ENCODE measurements around the gene GRM1.
A peak's percentile ranks its signal among the peaks of the same experiment; 100 is the strongest.

Gene GRM1

DNA sequence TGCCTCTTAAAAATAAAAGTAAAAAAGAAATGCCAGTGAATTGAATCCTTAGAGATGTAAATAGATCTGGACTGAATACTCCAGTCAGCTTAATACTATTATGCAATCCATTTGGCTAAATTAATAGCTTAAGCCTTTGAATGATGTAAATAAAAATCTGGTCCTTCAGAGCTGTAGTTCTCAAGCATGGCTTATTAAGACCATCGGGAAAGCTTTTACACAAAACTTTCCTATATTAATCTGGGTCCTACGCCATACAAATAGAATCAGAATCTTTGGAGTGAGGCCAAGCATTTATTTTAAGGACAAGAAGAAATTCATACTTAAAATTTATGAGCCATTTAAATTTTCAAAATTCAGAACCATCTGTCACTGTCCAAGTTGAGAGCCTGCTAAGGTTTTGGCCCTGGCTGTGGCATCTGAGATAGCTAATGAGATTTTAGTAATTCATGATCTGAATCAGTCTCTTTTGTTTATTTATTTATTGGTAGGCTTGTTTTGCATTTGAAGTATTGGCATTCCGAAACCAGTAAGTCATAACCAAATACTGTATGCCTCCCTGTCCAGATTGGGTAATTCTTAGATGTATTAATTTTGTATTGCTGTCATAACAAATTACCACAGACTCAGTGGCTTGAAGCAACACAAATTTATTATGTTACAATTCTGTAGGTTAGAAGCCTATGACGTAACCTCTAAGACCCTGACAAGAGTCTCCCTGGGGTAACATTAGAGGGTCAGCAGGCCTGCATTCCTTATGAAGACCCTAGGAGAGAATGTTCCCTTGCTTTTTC lies 286.7 kb downstream of the GRM1 start:
- DNase-seq (ENCODE audit: low read depth, low spot score), result no peak

DNA sequence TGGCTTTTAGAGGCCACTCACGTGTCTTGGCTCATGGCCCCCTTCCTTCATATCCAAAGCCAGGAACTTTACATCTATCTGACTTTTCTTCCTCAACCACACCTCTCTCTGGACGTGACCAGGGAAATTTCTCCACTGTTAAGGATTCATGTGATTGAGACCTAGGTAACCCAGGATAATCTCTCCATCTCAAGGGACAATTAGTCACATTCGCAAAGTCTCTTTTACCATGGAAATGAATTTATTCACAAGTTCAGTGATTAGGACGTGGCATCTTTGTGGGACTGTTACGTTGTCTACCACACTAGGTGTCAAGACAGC lies 287.3 kb downstream of the GRM1 start:
- no peak for DNase-seq (ENCODE audit: low read depth, low spot score)

DNA sequence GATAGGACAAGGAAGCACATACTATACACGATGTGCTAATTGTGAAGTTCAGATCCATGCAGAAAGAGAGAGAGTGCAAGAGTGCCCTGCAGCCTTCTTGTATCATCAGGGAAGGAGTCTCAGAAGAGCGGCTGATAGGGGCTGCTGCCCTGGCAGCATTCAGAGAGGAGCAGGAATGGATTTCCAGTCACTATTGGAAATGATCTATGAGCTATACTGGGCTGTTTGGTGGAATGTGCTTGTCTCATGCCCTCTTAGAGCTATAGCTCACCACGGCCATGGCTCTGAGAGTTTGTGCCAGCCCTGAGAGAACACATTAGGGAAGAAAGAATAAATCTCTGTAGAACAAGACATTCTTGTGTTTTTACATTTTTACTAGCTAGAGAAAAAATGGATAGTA lies 302.2 kb downstream of the GRM1 start:
- DNase-seq (ENCODE audit: low read depth, low spot score), result no peak

DNA sequence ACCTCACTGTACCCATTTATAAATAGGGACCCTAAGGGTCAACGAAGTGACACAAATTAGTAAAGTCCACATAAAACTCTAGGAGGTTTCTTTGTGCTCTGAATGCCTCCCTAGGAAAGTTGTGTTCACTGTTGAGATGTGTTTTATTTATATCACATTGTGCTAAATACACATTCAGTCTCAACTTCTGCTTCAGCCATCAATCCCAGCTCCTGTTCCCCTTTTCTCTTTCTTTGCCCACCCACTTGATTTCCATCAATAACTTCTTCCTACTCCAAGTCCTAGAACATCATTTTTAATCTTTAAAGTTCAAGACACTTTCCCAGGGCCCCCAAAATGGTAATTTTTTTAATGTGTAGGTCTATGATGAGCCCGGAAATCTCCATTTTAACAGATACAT lies 306.5 kb downstream of the GRM1 start:
- no peak for DNase-seq (ENCODE audit: low read depth, low spot score)

GRCh38 chr6:146336191-146336590 lies 307.3 kb downstream of the GRM1 start:
- no peak for DNase-seq (ENCODE audit: low read depth, low spot score)

DNA sequence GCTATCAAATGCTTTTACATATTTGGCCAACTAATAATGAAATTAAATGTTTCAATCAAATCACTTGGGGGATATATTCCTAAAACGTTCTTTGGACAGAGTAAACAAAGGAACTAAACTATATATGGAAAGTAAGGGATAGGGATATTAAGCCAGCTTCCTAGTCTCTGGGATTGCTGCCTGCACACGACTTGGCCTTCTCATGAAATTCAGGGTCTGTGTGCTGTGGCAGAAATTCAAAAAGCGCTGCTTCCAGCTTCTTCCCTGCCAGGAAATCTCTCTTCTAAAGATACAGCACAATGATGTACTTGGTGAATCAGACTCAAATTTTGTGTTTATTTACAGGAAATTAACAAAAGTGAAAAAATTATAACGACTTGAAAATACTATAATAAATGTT lies 308.5 kb downstream of the GRM1 start:
- DNase-seq (ENCODE audit: low read depth, low spot score), result peak; percentile 49

DNA sequence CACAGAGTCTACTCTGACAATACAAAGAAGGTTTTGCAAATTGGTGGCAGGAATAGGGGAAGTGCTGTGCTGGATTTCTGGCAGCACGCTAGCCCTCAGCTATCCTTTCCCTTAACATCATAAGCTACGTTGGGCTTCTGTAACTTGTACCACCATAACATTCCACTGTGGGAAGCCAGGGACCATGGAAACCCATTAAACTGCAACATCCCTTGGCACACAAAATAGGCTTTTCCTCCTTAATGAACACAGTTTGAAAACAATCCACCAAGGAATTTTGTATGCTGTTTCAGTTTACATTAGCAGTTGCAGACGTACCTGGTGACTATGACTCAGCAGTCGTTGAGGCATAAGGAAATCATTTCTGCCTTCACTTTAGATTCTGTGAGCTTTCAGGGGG lies 310.9 kb downstream of the GRM1 start:
- DNase-seq (ENCODE audit: low read depth, low spot score), result peak; percentile 87

DNA sequence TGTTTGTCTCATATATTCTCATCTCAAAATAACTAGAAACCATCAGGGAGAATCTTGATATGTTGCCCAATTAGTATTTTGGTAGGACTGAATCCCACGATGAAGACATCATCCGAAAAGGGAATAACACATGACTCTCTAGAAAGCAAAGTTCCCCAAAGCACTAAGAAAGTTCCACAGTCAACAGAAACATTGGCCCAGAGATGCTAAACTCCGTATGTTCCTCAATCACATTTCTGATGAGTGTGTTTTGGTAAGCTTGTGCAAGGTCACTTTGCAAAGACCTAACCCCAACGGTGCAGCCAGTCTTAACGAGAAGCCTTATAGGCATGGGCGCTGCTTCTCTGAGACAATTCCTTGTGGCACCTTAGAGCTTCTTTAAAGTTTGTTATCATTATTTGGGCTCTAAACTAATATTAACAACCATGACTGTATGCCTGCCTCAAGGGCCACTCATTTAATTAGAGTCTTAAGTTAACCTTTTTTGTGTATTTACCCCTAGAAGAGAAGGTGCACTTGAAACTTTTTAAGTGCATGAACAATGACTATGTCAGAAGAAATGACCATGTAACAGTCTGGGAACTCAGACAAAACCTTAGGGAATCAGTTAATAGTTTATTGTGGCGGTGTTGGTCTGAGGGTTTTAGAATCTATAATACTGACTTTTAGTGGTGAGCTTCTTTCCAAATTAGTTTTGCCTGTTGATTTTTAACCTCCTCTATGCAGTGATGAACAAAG lies 312.8 kb downstream of the GRM1 start:
- peak; percentile 32 for DNase-seq (ENCODE audit: low read depth, low spot score)

DNA sequence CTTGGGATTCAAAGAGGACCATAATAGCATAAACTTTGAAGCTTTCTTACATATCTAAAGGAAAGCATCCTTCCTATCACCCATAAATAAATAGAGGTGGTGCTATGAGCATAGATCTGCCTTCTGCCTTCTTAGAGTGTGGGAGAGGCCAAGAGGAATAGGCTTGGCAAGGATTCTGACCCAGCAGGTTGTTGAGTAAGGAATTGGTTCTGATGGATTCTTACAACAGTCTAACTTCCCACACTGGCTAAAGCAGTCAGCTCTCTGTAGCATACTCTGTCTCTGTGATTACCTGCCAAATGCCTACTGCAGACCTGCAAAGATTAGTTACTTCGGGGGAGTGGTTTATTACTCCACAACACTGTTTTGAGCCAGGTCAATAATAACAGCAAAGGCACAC lies 316.7 kb downstream of the GRM1 start:
- no peak for DNase-seq (ENCODE audit: low read depth, low spot score)

DNA sequence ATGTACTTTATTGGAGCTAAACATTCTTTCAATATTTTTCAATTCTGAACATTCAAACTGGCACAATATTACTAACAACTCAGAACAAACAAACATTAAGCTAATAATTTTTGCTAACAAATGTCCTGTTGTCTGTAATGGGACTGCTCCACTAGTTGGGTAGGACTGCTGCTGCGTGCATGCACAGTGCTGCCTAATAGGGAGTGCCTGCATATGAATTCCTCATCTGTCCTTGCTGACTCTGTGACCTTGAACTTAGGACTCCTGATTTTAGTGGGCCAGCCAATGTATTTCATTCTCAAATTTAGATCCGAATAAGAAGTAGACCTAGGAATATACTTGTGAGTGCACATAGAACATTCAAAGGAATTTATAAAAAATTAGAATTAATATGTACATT lies 318.2 kb downstream of the GRM1 start:
- DNase-seq (ENCODE audit: low read depth, low spot score), result no peak

- DNase-seq (ENCODE audit: low read depth, low spot score), result no peak
These were observed 318.8 kb downstream of the GRM1 start for GRCh38 chr6:146347690-146348089.

DNA sequence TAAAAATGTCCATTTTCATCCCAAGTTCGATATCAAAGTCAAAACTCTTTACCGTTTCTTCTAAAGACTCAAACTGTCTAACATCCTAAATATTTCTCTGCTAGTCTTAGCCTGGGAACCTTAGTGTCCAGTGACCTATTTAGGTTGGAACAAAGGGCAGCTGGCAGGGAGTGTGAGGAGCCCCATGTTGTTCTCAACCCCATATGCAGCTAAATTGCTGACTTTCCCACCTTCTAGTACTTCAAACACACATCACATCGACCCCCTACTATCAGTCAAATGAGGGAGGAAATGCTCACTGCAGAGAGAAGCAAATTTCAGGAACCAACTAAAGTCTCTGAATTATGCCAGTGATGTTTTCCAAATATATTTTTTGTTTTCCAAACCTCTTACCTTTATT lies 322.2 kb downstream of the GRM1 start:
- DNase-seq (ENCODE audit: low read depth, low spot score), result no peak

DNA sequence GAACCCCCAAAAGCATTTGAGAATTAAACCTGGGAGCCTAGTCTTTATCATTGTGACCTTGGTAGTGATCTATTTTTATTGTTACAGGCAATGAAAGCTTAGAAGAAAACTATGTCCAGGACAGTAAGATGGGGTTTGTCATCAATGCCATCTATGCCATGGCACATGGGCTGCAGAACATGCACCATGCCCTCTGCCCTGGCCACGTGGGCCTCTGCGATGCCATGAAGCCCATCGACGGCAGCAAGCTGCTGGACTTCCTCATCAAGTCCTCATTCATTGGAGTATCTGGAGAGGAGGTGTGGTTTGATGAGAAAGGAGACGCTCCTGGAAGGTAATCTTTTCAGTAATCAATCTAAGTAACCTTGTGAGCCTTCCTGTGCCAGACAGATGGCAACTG lies 323.3 kb downstream of the GRM1 start:
- no peak for DNase-seq (ENCODE audit: low read depth, low spot score)

DNA sequence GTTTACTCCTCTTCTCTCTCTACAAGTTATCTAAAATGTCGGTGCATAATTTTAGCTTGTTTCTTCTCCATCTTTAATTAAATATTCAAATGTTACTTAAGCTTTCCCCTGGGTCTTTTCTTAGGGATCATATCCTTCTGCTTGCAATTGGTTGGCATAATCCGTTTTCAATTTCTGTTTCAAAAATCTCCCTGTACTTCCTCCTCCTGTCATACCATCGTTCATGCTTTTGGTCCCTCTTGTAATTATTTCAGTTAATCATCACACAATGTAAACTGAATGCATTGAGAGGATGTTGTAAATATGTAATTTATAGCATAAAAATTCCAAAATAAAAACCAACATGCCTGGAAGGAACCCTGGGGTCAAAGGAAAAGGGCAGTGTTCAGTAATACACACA lies 325.6 kb downstream of the GRM1 start:
- DNase-seq (ENCODE audit: low read depth, low spot score), result no peak

GRCh38 chr6:146355521-146356100 lies 326.7 kb downstream of the GRM1 start:
- no peak for DNase-seq (ENCODE audit: low read depth, low spot score)

DNA sequence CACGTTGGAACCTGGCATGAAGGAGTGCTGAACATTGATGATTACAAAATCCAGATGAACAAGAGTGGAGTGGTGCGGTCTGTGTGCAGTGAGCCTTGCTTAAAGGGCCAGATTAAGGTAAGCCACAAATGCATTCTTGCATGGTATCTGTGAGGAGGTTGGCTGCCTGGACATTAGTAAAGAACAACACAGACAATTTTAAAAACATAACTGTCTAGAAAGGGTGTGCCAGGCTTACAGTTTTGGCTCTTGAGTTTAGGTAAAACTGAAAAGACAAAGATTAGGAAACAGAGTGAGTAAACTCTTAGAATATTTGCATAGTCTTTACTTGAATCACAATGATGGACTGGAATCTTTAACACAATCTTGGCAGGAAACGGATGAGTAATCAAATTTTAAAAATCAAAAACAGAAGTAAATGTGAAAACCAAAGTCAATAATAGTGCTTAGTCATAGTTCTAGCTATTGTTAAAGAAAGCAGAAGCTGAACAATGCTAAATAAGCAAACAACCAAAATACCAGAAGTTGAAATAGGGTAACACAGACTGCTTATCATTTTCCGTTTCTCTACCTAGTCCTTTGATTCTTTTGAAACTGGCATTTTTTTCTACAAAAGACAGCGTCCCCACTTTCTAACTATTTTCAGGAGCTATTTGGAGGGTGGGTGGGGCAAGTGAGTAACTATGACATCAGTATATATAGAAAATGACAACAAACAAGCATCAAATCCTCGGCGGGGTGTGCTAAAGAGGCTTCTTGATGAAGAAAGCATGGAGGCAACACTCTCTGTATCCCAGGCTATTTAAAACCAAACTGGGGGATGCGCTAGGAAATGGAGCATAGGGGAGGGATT lies 328.9 kb downstream of the GRM1 start:
- peak; percentile 86 for DNase-seq (ENCODE audit: low read depth, low spot score)

- DNase-seq (ENCODE audit: low read depth, low spot score), result peak; percentile 29
These were observed 329.7 kb downstream of the GRM1 start for GRCh38 chr6:146358431-146359046.

DNA sequence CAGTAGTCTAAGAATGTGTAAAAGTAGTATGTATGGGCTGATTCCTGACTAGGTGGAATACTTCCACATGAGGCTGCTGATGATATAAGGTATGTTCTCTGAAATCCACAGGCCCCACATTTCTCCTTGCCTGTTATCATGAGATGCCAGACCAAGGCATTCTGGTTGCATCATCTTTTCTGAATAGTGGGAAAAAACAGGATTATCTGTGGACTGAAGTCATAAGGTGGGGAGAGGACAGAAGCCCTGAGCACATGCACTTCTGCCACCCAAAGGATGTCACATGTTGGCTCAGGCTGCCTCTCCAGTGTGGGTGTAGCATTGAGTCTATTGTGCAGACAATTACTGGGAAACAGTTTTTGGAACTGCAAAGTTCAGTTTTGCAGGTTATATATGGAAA lies 330.3 kb downstream of the GRM1 start:
- no peak for DNase-seq (ENCODE audit: low read depth, low spot score)

- DNase-seq (ENCODE audit: low read depth, low spot score), result no peak
These were observed 332.5 kb downstream of the GRM1 start for GRCh38 chr6:146361128-146361924.

- no peak for DNase-seq (ENCODE audit: low read depth, low spot score)
These were observed 335.2 kb downstream of the GRM1 start for GRCh38 chr6:146363838-146364607.
